Endothelial cell of umbilical vein (primary cell): ENCODE data around the gene GNB1L. TPM values are rescaled to one million over a fixed set of nuclear protein-coding genes. Genes with fewer than 3 reads are reported as not detected.

Experiments
- BruUV-seq: library from RNA; stranded (reverse); fragments of 400-500 nt; replicated peaks from 2 replicates; lab custom pipeline; 2021; lab: Mats Ljungman, UMichigan
- CTCF ChIA-PET: fragments of 300-600, 350-600 bp; sonication (Branson Sonifier 250); formaldehyde crosslinking; loops from one replicate; lab custom pipeline; 2021; ENCODE audit warnings: antibody characterized with exemption, inconsistent platforms; lab: Charles Lee
- POLR2A ChIA-PET: fragments of 300-600, 350-600 bp; sonication (Branson Sonifier 250); formaldehyde crosslinking; loops from one replicate; lab custom pipeline; 2021; ENCODE audit warnings: antibody characterized with exemption, inconsistent platforms; lab: Charles Lee
- DNase-seq: peaks from one replicate; pipeline ENCODE4 v3.0.0-alpha.2; 2011; ENCODE audit warnings: low read depth, low spot score
- FAIRE-seq: peaks from 2 replicates; lab custom pipeline; 2011; peaks lifted over from hg19 to GRCh38; lab: Jason Lieb, UNC
- H2AFZ ChIP-seq: 2 replicates; pipeline ENCODE4 v1.6.0; 2012; ENCODE audit warnings: low read depth, low read length, control low read depth, inconsistent platforms
- H3K27ac ChIP-seq: 2 replicates; pipeline ENCODE4 v1.5.1; 2011; ENCODE audit warnings: low read depth, mild to moderate bottlenecking, control low read depth, low read length, moderate library complexity; ENCODE audit not compliant: insufficient read depth
- H3K27me3 ChIP-seq, 2 experiments: 2 replicates each; pipeline versions ENCODE4 v1.6.0 to v1.6.1; 2011; ENCODE audit warnings: low read length in 2 of 2, mixed read lengths in 1 of 2; ENCODE audit not compliant: control insufficient read depth in 2 of 2, insufficient read depth in 2 of 2
- H3K36me3 ChIP-seq, 2 experiments: 2 replicates in 1 of 2; 3 replicates in 1 of 2; pipeline ENCODE4 v1.5.1; 2011; ENCODE audit warnings: low read length in 2 of 2, mild to moderate bottlenecking in 1 of 2, moderate library complexity in 1 of 2; ENCODE audit not compliant: control insufficient read depth in 2 of 2, insufficient read depth in 2 of 2; ENCODE audit errors: extremely low read depth in 1 of 2
- H3K4me1 ChIP-seq: 3 replicates; pipeline ENCODE4 v1.5.1; 2011; ENCODE audit warnings: mild to moderate bottlenecking, low read length; ENCODE audit not compliant: control insufficient read depth, insufficient read depth; ENCODE audit errors: extremely low read depth
- H3K4me2 ChIP-seq: 2 replicates; pipeline ENCODE4 v1.6.1; 2011; ENCODE audit warnings: low read length, control low read depth, mixed read lengths; ENCODE audit not compliant: insufficient read depth
- H3K4me3 ChIP-seq, 3 experiments: fragments of 200-600 bp in 1 of 3; sonication (generic), shearing (Covaris generic) in 1 of 3; replicated peaks in 1 of 3; 2 replicates each; pipeline ENCODE4 v1.5.1; 2011 to 2016; ENCODE audit warnings: control low read depth in 3 of 3, low read length in 3 of 3, mild to moderate bottlenecking in 2 of 3, inconsistent platforms in 1 of 3, low read depth in 1 of 3, moderate library complexity in 1 of 3; ENCODE audit not compliant: insufficient read depth in 1 of 3
- H3K79me2 ChIP-seq: 2 replicates; pipeline ENCODE4 v1.6.0; 2012; ENCODE audit warnings: low read length, inconsistent platforms; ENCODE audit not compliant: control insufficient read depth, insufficient read depth
- H3K9ac ChIP-seq: replicated peaks from 2 replicates; pipeline ENCODE3; 2011; ENCODE audit warnings: low read length, control low read depth; ENCODE audit not compliant: insufficient read depth; ENCODE audit errors: extremely low read depth
- H3K9me1 ChIP-seq: replicated peaks from 3 replicates; pipeline ENCODE4 v1.6.0; 2011; ENCODE audit warnings: mild to moderate bottlenecking, low read length; ENCODE audit not compliant: control insufficient read depth, insufficient read depth; ENCODE audit errors: extremely low read depth
- H3K9me3 ChIP-seq: replicated peaks from 2 replicates; pipeline ENCODE4 v1.5.1; 2012; ENCODE audit warnings: low read length, inconsistent platforms; ENCODE audit not compliant: control insufficient read depth, insufficient read depth
- H4K20me1 ChIP-seq: replicated peaks from 2 replicates; pipeline ENCODE3; 2011; ENCODE audit warnings: mild to moderate bottlenecking, low read length; ENCODE audit not compliant: control insufficient read depth, insufficient read depth; ENCODE audit errors: extremely low read depth
- CTCF ChIP-seq, 2 donors: IDR thresholded peaks; 1 replicate in 1 of 2; 2 replicates in 1 of 2; pipeline ENCODE4 v1.5.1; 2011; ENCODE audit warnings: low read length in 2 of 2, mild to moderate bottlenecking in 2 of 2, moderate library complexity in 2 of 2, control low read depth in 1 of 2, inconsistent platforms in 1 of 2, low read depth in 1 of 2; ENCODE audit not compliant: insufficient read depth in 1 of 2; ENCODE audit errors: extremely low read depth in 1 of 2
- POLR2A ChIP-seq: IDR thresholded peaks from 2 replicates; pipeline ENCODE4 v1.6.1; 2012; ENCODE audit warnings: low read depth, mild to moderate bottlenecking, control low read depth, low read length
- dilution Hi-C: fragments of 300-500 bp; cut with MboI; formaldehyde crosslinking; loops from one replicate; pipeline ENCODE4 v1.15.0; 2019; ENCODE audit warnings: low sequenced_read_pairs; ENCODE audit not compliant: extremely low pct_ligation_motif_present
- intact Hi-C: fragments of 100-400 bp; cut with micrococcal nuclease; formaldehyde crosslinking; loops from one replicate; pipeline ENCODE4 v1.10.0; 2022
- polyA plus RNA-seq, 4 experiments: library from polyadenylated mRNA; depleted of rRNA in 3 of 4; stranded (reverse) in 3 of 4; unstranded in 1 of 4; fragments of >200 nt; gene quantifications; 2 replicates each; pipeline versions ENCODE4 v1.2.1 to v1.2.3, GENCODE V29; 2011 to 2012; ENCODE audit warnings: missing spikeins in 1 of 4
- total RNA-seq: library from RNA; stranded (reverse); gene quantifications from 2 replicates; pipeline ENCODE4 v1.2.3, GENCODE V29; 2021

Gene GNB1L
- total and polyA plus RNA-seq, 2 donors (not counting 3 experiments of a cell fraction or from before 2014, with no cell fraction given), result 5.4 to 5.9 TPM

- POLR2A ChIA-PET, result no interaction called here
- H3K27ac ChIP-seq, result no peak overlapping the region
These were observed 101.4 kb downstream of the GNB1L start for GRCh38 chr22:19753090-19753842.

More at GRCh38 chr22:19753090-19753842, 101.4 kb downstream of the GNB1L start:
- H3K9me3 ChIP-seq, result no peaks in the 10 kb centered on the region
- H2AFZ ChIP-seq, result no peak overlapping the region
- no TSS peak for BruUV-seq
- H3K27me3 ChIP-seq, result peaks cover 25 to 37% of the 10 kb centered on the region in 2 experiments
- CTCF ChIA-PET, result interaction anchor here (1.2 to 5.6 kb wide), 4 partner anchors 8 to 159 kb away, joined by 3 to 73 read pairs (median 13); no protein-coding TSS in a partner anchor
- intact Hi-C loops, result no loop called here
- H3K36me3 ChIP-seq, result no peaks in the 10 kb centered on the region
- no peaks in the 10 kb centered on the region for H4K20me1 ChIP-seq
- H3K4me3 ChIP-seq, result no peak overlapping the region
- TF ChIP-seq POLR2A (no peak), CTCF (IDR thresholded peaks at IDR 0.05; ENCODE audit: extremely low read depth in 1 of 2, insufficient read depth in 1 of 2, low read depth in 1 of 2, low read length in 2 of 2) (peak in 1 of 2 donors; percentile 3)
- FAIRE-seq (no peak), DNase-seq (no peak)
- no peaks in the 10 kb centered on the region for H3K79me2 ChIP-seq
- H3K9ac ChIP-seq, result no peak overlapping the region
- no peaks in the 10 kb centered on the region for H3K9me1 ChIP-seq
- no peak overlapping the region for H3K4me2 ChIP-seq
- dilution Hi-C loops, result no loop called here
- H3K4me1 ChIP-seq, result no peaks in the 10 kb centered on the region
